Lower lobe of right lung (tissue), 2 donors: ENCODE data around the gene ATP6V1G2. TPM values are rescaled to one million over a fixed set of nuclear protein-coding genes. Genes with fewer than 3 reads are reported as not detected.

Source experiments
- ATAC-seq, 2 donors: fragments of 200-7000 bp; cut with Tn5 transposase; one replicate each; pipeline ENCODE4 v1.9.1; 2020 to 2022; ENCODE audit warnings: mild to moderate bottlenecking in 2 of 2, moderate library complexity in 2 of 2
- DNase-seq: peaks from one replicate; pipeline ENCODE4 v3.0.0-alpha.2; 2020
- H3K27ac ChIP-seq: fragments of 200-600 bp; one replicate; pipeline ENCODE4 v1.8.0; 2022
- H3K27me3 ChIP-seq: fragments of 200-600 bp; one replicate; pipeline ENCODE4 v1.8.0; 2022; ENCODE audit warnings: low read depth
- H3K36me3 ChIP-seq: fragments of 200-600 bp; one replicate; pipeline ENCODE4 v1.8.0; 2022; ENCODE audit warnings: mild to moderate bottlenecking
- H3K4me1 ChIP-seq: fragments of 200-600 bp; one replicate; pipeline ENCODE4 v1.8.0; 2022
- H3K4me3 ChIP-seq: fragments of 200-600 bp; one replicate; pipeline ENCODE4 v1.8.0; 2022; ENCODE audit warnings: mild to moderate bottlenecking
- H3K9me3 ChIP-seq: fragments of 200-600 bp; one replicate; pipeline ENCODE4 v1.8.0; 2022
- intact Hi-C: fragments of 100-400 bp; cut with DNase I; formaldehyde crosslinking; loops from one replicate; pipeline ENCODE4 v1.11.0; 2022
- total RNA-seq: library from RNA; stranded (reverse); fragmentation: NEBNext Ultra II Directional; extraction: Animal tissue kit (Norgen Biotek cat#: 25700); gene quantifications from one replicate; pipeline ENCODE4 v1.2.1, GENCODE V29; 2021
- TF ChIP-seq, protein P1 (sequence below): fragments of 200-600 bp; IDR thresholded peaks from one replicate; pipeline ENCODE4 v1.8.0; 2022; ENCODE audit warnings: antibody characterized with exemption, mild to moderate bottlenecking
- donor health status: DM: no; HTN: yes; CAD: no; lungs with severe emphysema.

Gene ATP6V1G2
- total RNA-seq, 1 donor from 2014 or later = 1.6 TPM

DNA sequence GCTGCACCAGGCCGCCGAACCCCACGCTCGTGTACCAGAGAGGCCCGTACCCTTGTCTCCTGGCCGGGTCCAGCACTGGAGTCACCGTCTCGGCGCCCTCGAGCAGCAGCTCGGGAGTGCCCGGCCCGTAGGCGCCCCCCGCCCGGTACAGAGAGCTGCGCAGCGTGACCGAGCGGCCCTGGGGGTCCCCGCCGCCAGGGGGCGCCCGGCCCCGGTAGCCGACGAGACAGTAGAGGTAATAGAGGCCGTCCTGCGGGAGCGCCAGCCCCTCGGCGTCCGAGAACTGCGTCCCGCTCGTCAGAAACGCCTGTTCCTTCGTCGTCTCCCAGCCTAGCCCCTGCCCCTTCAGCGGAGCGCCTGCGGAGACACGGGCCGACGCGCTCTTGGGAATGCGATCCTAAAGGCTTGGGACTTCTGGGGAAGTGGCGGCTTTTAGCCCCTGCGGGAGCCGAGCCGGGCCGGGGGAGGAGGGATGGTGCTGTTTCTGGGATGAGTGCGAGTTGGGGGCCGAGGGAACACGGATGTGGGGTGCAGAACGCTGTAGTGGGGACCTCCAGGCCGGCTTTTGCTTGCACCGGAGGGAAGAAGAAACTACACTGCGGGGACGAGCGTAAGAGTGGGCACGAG lies 34.5 kb upstream of the ATP6V1G2 start:
- Histone ChIP-seq H3K27me3 (no peaks in the 10 kb centered on the region), H3K36me3 (no peaks in the 10 kb centered on the region), H3K27ac (peak overlapping the region; percentile 84), H3K4me1 (peaks cover 52% of the 10 kb centered on the region), H3K4me3 (peak overlapping the region; percentile 79), H3K9me3 (no peaks in the 10 kb centered on the region)
- TF ChIP-seq, protein P1, sequence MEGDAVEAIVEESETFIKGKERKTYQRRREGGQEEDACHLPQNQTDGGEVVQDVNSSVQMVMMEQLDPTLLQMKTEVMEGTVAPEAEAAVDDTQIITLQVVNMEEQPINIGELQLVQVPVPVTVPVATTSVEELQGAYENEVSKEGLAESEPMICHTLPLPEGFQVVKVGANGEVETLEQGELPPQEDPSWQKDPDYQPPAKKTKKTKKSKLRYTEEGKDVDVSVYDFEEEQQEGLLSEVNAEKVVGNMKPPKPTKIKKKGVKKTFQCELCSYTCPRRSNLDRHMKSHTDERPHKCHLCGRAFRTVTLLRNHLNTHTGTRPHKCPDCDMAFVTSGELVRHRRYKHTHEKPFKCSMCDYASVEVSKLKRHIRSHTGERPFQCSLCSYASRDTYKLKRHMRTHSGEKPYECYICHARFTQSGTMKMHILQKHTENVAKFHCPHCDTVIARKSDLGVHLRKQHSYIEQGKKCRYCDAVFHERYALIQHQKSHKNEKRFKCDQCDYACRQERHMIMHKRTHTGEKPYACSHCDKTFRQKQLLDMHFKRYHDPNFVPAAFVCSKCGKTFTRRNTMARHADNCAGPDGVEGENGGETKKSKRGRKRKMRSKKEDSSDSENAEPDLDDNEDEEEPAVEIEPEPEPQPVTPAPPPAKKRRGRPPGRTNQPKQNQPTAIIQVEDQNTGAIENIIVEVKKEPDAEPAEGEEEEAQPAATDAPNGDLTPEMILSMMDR = peak; percentile 99
- ATAC-seq (peak; percentile 98 to 99), DNase-seq (peak; percentile 94)
- intact Hi-C loops = no loop called here

DNA sequence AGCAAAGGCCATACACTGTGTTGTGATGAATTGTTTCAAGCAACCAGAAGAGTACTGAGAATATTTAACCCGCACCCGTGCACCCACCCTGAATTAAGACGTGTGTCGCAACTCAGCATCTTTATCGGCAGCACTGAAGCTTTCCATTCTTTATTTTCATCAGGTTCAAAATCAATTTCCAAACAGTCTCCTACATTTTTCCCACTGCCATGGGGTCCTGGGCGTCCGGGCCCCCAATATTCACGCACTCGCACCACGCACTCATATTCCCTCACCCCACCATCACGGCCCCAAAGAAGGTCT lies 34.0 kb upstream of the ATP6V1G2 start:
- Histone ChIP-seq H3K36me3 (no peaks in the 10 kb centered on the region), H3K4me1 (peaks cover 47% of the 10 kb centered on the region), H3K27me3 (no peaks in the 10 kb centered on the region), H3K27ac (peak overlapping the region; percentile 84), H3K4me3 (peak overlapping the region; percentile 79), H3K9me3 (no peaks in the 10 kb centered on the region)
- no peak for ATAC-seq
- TF ChIP-seq, protein P1 = no peak
- no peak for DNase-seq
- intact Hi-C loops = no loop called here

DNA sequence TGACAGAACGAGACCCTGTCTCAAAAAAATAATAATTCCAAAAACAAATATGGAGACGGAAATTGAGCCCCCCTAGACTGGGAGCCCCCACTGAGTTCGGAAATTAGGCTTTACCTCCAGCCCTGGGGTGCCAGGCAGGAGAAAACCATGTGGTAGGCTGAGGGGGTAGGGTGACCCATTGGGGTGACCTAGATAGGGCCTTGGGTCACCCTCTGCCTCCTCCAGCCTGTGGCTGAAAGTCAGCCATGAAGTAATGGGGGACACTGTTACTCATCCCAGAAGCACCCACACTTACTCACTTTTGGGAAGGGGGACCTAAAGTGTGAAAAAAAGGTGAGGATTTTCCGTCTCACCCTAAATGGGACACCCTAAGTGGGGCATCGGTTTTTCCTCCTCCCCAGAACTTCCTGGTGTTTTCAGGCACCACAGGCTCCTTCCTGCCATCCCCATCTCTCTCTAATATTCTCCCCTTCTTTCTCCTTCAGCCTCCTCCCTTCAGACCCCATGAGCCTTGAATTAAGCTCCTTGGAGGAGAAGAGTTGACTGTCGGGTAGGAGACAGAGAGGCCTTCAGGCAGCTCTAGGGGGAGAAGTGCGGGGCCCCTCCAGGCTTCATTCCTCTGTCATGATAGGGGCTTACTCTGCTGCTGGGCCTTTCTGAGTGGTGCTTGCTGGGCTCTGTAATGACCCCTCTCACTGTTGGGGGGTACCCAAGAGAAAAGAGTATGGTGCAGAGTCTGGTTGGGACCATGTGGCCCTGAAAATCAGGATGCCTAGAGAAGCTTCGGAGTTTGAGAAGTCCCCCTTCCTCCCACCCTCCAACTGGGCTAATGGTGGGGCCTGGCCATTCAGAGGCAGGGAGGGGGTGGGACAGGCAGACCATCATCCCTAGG lies 33.4 kb upstream of the ATP6V1G2 start:
- H3K9me3 ChIP-seq = no peaks in the 10 kb centered on the region
- H3K27me3 ChIP-seq = no peaks in the 10 kb centered on the region
- no peaks in the 10 kb centered on the region for H3K36me3 ChIP-seq
- H3K4me1 ChIP-seq = peaks cover 41% of the 10 kb centered on the region
- DNase-seq (no peak), ATAC-seq (no peak)
- H3K27ac ChIP-seq = peak overlapping the region; percentile 84
- intact Hi-C loops = no loop called here
- TF ChIP-seq, protein P1 = no peak
- H3K4me3 ChIP-seq = peak overlapping the region; percentile 79

DNA sequence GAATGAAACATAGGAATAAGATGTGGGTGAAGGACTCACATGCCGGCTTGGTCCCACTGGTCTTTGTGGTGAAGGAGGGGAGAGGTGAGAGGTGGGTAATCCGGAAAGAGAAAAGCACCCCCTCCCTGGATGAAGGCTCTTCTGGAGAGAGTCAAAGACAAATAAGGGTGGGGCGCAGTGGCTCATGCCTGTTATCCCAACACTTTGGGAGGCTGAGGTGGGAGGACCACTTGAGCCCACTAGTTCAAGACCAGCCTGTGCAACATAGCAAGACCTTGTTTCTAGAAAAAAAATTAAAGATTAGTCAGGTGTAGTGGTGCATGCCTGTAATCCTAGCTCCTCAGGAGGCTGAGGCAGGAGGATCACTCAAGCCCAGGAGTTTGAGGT lies 32.7 kb upstream of the ATP6V1G2 start:
- ATAC-seq (no peak), DNase-seq (no peak)
- intact Hi-C loops = no loop called here
- Histone ChIP-seq H3K36me3 (no peaks in the 10 kb centered on the region), H3K9me3 (no peaks in the 10 kb centered on the region), H3K4me3 (no peak overlapping the region), H3K27me3 (no peaks in the 10 kb centered on the region), H3K4me1 (peaks cover 35% of the 10 kb centered on the region), H3K27ac (no peak overlapping the region)
- TF ChIP-seq, protein P1 = no peak

DNA sequence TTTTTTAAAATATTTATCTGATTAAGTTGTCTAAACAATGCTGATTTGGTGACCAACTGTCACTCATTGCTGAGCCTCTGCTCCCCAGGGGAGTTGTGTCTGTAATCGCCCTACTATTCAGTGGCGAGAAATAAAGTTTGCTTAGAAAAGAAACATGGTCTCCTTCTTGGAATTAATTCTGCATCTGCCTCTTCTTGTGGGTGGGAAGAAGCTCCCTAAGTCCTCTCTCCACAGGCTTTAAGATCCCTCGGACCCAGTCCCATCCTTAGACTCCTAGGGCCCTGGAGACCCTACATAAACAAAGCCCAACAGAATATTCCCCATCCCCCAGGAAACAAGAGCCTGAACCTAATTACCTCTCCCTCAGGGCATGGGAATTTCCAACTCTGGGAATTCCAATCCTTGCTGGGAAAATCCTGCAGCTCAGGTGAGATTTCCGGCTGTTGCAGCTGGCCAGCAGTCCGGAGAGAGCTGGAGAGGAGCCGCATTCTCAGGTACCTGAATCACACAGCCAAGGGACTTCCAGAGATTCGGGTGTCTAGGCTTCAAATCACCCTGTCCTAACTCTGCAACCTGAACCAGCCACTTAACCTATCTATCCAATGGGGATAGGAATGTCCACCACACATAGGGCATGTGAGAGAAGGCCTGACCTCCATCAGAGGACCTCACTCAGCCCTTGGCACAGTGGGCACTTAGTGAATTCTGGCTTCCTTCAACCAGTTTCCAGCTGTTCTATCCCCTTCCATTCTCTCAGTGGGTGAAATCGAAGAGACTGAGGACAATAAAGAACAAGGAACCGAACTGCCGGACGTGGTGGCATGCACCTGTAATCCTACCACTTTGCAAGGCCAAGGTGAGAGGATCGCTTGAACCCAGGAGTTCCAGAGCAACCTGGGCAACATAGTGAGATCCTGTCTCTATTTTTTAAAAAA lies 32.0 kb upstream of the ATP6V1G2 start:
- TF ChIP-seq, protein P1 = no peak
- Histone ChIP-seq H3K4me3 (no peak overlapping the region), H3K9me3 (no peaks in the 10 kb centered on the region), H3K27me3 (no peaks in the 10 kb centered on the region), H3K27ac (no peak overlapping the region), H3K4me1 (peaks cover 35% of the 10 kb centered on the region), H3K36me3 (no peaks in the 10 kb centered on the region)
- no peak for DNase-seq
- intact Hi-C loops = no loop called here
- no peak for ATAC-seq
